Globus pallidus (tissue), 1 donor: ENCODE measurements around the gene RNF38.
"Not testable (repeated sequence)": the region's sequence is repeated elsewhere in the genome, so short reads cannot be mapped to it uniquely, and the experiment has no call there.

ENCODE experiments used
- DNase-seq: peaks from one replicate; pipeline ENCODE4 v3.0.0-alpha.2; 2015; ENCODE audit warnings: low spot score

RNF38 gene

GRCh38 chr9:36294996-36295395 lies 105.1 kb downstream of the RNF38 start:
- not testable (repeated sequence) for DNase-seq

- no peak for DNase-seq
Measured at GRCh38 chr9:36293918-36294317, 106.2 kb downstream of the RNF38 start.

GRCh38 chr9:36293171-36293570 lies 106.9 kb downstream of the RNF38 start:
- no peak for DNase-seq

GRCh38 chr9:36292641-36293040 lies 107.4 kb downstream of the RNF38 start:
- DNase-seq: no peak

DNA sequence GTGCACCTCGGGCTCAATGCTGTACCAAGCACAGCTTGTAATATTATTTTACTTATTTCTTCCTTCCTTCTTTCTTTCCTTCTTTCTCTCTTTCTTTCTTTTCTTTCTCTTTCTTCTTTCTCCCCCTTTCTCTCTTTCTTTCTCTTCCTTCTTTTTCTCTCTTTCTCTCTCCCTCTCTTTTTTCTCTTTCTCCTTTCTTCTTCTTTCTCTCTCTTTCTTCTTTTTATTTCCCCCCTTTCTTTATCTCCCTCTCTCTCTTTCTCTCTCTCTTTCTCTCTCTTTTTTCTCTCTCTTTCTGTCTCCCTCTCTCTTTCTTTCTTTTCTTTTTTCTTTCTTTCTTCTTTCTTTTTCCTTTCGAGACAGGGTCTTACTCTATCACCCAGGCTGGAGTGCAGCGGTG lies 109.1 kb downstream of the RNF38 start:
- DNase-seq: no peak

- no peak for DNase-seq
Measured at GRCh38 chr9:36289836-36290435, 110.1 kb downstream of the RNF38 start.

GRCh38 chr9:36288070-36288469 lies 112.0 kb downstream of the RNF38 start:
- no peak for DNase-seq
